Fibroblast of skin of left quadriceps (primary cell): Measurements from ENCODE around the gene INTS15.
"Not testable (repeated sequence)": the region's sequence is repeated elsewhere in the genome, so short reads cannot be mapped to it uniquely, and the experiment has no call there.

ENCODE experiments used
- DNase-seq, 2 experiments: peaks; one replicate each; pipeline ENCODE4 v3.0.0-alpha.2; 2013; ENCODE audit warnings: low read depth in 2 of 2

The INTS15 gene

DNA sequence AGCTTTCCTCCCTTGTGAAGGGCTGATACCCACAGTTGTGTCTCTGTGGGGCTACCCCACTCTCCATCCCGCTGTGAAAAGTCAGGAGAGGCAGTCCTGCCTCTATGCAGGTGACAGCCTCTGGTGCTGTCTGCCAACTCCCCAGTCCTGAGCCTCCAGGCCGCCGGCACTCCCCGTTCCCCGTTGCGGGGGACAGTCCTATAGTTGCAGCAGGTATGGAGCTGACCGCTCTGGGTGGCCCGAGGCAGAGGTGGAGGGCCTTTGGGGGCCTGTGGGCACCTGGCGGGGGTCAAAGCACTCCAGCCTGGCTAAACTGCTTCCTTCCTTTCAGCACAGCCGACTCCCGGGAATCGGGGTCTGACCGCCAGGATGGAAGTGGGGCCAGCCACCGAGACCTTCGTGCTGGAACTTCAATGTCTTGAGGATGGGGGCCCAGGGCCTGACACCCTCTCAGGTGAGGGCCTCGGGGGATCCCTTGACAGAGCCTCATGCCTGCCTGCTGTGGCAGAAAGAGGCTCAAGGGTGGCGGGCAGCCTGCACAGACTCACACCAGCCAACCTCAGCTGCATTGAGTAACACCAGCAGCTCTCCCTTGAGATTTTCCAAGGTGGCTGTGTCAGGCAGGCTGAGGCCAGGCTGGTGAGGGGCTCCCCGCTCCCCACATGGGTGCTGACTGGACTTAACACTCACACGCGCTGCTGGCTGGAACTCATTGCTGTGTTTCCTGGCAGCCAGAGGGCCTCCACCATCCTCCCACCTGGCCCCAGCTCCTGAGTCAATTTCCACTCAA lies 27.2 kb downstream of the INTS15 start:
- no peak for DNase-seq

DNA sequence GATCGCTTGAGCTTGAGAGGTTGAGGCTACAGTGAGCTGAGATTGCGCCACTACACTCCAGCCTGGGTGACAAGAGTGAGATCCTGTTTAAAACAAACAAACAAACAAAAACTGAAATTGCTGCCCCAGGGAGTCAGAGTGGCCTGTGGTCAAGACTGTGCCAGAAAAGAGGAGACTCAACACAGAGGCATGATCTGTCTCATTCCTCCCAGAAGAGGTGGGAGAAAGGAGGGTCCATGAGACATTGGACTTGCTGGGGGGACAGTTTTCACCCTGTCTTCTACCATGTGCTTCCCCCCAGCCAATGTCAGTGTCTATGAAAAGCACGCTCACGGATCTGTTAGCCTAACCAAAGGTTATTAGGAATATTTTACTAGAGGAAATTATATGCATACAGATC lies 28.8 kb downstream of the INTS15 start:
- DNase-seq, result no peak

DNA sequence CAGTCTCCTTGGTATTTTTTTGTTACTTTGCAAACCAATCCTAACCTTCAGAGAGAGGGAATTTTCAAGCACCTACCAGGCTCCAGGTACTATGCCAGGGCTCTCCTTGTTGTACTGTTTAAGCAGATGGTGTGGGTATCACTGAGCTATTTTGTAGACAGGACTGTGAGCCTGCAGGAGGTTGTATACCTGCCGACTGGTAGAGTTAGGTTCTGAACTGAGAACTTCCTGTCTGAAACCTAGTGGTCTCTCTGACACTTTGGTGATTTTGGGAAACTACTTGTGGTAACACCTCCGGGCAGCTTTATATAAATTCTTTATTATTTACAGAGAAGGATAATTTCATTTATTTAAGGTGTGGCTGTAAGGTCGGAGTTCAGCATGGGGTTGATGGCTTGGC lies 30.1 kb downstream of the INTS15 start:
- no peak for DNase-seq

DNA sequence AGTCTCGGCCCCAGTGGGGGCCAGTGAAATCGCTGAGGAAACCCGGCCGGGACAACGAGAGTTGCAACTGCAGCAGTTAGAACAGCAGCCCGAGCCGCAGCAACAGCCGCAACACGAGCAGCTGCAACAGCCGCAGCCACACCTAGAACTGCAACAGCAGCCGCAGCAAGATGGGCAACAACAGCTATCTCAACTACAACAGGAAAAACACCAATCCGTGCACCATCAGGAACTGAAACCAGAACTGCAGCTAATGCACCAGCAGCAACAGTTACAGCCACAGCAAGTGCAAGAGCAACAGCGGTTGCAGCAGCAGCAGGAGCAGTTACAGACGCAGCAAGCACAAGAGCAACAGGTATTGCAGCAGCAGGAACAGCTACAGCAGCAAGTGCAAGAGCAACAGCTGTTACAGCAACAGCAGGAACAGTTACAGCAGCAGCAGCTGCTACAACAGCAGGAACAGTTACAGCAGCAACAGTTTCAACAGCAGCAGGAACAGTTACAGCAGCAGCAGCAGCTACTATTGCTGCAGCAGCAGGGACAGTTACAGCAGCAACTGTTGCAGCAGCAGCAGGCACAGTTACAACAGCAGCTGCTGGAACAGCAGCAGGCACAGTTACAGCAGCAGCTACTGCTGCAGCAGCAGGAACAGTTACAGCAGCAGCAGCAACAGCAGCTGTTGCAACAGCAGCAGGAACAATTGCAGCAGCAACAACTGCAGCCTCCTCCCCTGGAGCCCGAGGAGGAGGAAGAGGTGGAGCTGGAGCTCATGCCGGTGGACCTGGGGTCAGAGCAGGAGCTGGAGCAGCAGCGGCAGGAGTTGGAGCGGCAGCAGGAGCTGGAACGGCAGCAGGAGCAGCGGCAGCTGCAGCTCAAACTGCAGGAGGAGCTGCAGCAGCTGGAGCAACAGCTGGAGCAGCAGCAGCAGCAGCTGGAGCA lies 31.6 kb downstream of the INTS15 start:
- DNase-seq, result no peak

DNA sequence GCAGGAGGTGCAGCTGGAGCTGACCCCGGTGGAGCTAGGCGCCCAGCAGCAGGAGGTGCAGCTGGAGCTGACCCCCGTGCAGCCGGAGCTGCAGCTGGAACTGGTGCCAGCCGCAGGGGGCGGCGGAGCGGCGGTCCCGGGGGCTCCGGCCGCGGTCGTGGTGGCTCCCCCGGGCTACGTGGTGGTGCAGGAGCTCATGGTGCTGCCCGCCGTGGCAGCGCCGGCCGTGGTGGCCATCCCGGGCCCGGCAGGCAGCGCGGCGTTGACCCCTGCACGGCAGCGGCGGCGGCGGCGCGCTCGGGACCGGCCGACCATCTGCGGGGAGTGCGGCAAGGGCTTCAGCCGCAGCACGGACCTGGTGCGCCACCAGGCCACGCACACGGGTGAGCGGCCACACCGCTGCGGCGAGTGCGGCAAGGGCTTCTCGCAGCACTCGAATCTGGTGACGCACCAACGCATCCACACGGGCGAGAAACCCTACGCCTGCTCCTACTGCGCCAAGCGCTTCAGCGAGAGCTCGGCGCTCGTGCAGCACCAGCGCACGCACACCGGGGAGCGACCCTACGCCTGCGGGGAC lies 32.4 kb downstream of the INTS15 start:
- no peak for DNase-seq

DNA sequence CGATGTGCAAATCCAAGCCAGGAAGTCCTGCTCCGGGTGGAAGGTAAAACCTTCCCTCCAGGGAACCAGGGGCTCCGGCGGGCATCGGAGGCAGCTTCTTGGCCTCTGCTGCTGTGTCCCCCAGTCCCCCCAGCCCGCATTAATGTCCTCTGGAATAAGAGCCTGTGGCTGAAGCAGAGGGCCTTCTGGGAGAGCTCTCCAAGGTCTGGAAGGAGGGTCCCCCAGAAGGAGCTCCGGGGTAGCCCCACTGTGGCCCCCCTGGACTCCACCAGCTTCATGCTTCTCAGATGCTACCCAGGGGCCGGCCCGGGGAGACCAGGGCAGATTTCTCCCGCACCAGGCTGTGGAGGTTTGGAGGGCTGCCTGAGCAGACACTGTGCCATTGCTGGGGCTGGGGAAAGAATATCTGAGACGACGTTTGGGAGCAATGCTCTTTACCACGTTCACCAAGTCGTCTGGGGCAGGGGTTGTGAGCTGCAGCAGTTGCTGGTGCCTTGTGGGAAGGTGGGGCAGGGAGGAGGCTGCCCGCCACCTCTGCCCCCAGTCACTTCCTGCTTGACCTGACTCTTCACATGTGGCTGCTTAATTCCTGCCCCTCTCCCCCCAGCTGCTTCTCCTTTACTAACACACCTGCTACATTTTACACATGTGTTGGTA lies 33.9 kb downstream of the INTS15 start:
- no peak for DNase-seq

DNA sequence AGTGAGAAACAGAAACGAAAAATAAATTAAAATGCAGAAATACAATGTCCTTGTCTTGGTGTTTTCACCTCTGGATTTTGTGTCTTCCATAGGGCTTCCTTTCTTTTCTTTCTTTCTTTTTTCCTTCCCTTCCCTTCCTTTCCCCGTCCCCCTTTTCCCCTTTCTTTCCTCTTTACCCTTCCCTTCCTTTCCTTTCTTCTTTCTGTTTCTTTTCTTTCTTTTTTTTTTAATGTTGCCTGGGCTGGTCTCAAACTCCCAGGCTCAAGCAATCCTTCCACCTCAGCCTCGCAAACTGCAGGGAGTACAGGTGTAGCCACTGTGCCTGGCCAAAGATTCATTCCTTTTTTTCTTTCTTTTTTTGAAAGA lies 34.4 kb downstream of the INTS15 start:
- no peak for DNase-seq

DNA sequence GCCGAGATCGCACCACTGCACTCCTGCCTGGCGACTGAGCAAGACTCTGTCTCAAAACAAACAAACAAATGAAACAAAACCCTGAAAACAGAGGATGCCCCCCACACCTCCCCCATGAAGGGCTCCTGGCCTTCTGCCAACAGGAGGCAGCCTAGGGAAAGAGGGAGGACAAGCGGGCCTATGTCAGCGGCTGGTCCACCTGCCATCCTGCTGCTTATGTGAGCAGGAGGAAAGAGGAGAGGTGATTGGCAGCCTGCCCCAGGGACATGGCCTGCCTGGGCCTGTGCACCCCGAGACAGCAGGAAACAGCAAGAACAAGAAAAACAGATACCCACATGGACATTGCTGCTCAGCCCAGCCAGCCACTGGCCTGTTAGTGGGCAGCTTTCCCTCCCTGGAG lies 38.2 kb downstream of the INTS15 start:
- no peak for DNase-seq

DNA sequence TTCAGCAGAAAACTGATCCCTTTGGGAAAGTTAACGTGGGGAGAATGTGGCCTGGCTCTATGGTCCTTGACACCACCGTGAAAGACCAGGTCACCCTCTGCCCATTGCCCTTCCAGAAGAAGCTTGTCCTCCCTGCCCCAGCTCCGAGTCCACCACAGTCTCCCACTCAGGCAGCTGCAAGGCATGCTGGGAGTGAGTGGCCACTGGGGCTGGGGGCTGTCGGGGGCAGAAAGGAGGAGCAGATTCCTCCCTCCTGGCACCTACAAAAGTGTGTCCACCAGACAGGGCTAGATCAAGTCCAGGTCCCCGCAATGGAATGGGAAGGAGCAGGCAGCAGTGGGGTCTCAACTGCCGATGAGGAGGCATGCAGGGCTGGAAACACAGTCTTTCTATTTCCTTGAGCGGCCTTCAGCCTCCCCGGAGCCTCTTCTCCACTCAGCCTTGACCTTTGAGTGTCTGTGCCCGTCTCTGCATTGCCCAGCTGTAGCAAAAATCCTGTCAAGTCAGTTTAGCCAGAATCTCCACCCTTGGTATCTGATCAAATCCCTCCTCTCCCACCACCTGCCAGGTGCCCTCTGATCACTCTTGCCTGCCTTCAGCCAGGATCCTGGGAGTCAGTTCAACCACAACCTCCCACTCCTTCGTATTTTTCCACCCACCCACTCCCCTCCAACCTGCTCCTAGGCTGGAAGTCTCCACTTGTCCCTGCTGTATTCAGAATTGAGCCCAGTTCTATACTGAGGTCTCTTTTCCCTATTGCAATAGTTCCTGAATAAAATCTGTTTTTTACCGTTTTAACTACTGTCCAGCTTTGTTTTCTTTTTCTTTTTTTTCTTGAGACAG lies 40.4 kb downstream of the INTS15 start:
- no peak for DNase-seq

DNA sequence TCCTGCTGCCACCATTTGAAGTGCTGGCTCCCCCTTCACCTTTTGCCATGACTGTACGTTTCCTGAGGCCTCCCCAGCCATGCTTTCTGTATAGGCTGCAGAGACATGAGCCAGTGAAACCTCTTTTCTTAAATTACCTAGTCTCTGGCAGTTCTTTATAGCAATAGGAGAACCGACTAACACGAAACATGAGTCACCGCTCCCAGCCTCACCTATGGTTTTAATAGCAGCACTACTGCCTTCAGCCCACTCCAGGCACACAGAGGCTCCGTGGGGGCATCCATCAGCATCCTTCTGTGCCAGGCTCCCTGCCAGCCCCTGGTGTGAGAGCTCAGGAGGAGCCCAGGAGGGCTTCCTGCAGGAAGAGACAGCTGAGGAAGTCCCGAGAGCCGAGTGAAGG lies 41.8 kb downstream of the INTS15 start:
- DNase-seq, result no peak

DNA sequence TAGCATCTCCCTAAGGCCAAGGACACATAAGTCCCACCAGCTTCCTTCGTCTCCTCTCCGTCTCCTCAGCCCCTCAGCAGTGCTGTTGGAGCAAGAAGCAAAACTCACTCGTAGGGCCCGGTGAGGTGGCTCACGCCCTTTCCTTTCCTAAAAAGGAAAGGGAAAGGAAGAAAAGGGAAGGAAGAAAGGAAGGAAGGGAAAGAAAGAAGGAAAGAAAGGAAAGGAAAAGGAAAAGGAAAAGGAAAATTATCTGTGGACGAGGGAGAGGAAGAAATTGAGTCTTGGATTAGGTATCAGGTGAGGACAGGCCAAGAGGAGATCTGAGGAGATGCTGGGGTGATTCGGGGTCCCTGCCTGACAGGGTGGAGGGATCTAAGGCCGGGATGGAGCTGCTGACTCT lies 44.2 kb downstream of the INTS15 start:
- no peak for DNase-seq

DNA sequence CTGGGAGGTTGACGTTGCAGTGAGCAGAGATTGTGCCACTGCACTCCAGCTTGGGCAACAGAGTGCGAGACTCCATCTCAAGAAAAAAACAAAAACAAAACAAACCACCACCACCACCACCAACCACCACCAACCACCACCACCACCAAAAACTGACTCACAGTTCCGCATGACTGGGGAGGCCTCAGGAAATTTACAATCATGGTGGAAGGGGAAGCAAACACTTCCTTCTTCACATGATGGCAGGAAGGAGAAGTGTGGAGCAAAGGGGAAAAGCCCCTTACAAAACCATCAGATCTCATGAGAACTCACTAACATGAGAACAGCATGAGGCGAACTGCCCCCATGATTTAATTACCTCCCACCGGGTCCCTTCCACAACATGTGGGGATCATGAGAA lies 45.1 kb downstream of the INTS15 start:
- not testable (repeated sequence) for DNase-seq

DNA sequence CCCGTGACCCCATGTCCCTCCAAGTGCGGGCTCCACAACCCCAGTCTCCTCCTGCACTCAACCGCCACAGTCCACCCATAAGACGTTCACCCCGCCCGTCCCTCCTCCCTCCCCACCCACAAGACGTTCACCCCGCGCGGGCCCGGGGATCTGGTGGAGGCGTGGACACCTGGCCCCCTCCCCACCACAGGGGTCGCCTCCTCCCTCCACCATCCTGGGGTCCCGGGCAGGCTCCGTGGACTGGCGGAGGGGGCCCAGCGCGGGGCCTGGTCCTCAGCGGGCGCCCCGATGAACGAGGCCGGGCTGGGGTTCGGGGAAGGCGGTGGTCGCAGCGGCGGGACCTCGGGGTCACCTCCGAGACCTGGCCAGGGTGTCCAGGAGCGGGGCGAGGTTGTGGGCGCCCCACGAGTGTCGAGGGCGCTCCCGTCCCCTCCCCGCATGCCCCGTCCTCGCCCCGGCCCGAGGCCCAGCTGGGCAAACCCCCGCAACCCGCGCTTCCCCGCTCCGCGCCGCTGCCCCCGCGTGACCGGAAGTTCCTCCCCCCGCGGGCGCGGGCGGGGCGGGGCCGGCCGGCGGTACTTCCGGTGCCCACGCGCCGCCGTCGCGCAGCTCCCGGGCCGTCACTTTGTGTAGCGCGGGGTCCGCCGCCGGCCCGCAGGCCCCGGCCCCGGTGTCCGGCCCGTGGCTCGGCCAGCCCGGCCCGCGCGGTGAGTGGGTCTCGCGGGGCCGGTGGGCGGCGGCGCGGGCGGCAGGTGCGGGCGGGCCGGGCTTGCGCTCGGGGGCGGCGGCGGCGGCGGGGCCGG lies 47.1 kb downstream of the INTS15 start, which contains the start of gene ZNF316:
Gene ZNF316 (plus strand): TSS at position 578 of the 803 bp plus-strand sequence. CDS start 5,092 bp downstream, outside the sequence.
- peak in 1 of 2 experiments; percentile 15 for DNase-seq

DNA sequence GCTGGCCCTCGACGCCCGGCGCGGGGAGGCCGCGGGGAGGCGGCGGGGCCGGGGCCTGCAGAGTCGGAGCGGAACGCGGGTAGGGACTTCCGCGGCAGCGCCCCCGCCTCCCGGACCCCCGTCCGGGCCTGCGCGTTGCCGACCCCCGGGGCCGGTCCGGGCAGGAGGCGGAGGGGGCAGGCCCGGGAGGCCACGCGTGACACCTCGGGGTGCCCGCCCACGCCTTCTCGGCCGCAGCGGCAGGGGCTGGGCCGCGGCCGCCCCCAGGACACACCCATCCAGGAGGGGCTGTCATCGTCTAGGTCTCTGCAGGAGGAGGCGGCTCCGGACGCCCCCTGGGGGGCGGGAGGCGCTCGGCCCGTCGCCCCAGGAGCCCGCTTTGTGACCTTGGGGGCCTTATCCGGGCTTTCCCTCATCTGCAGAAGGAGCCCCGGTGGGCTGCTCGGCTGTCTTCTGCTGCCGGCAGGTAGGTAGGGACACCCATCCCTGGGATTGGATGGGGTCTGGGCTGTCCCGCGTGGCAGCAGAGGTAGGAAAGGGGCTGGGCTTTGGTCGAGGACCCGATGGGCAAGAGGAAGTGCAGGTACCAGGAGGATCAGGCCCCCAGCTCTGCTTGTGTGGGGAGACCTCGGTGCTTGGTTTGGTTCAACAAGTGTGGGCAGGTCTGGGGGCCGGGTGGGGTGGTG lies 47.9 kb downstream of the INTS15 start:
- DNase-seq, result no peak

DNA sequence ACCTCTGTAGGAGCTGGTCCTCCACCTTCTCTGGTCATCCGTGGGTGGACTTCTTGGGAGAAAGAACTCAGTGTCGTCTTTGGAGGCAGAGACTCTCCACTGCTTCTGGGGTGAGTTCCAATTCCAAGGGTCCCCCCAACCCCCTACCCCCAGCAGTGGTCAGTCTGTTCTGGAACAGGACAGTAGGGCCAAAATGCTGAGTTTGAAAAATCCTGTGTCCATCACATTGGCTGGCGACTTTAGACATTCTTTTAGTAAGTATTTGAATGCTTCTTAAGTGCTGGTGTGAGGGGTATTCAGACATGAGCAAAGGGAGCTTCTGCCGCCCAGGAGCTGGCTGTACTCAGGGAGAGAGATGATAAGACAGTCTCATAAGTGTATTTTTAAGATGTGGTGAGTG lies 49.2 kb downstream of the INTS15 start:
- no peak for DNase-seq

DNA sequence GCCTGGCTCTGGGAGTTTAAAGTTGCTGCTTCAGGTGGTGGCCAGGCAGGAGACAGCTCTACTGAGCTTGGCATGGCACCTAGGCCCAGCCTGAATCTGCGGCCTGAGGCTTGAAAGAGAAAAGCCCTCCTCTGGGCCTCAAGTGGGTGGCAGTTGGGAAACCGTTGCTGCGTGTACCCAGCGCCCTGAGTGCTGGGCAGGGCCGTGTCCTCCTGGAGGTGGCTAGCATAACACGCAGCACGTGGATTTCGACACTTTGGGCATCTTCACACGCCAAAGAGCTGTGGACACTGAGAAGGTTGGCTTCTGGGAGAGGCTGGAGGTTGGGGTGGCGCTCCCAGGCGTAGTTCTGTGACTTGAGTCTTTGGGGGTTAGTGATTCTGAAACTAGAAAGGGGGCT lies 49.8 kb downstream of the INTS15 start:
- DNase-seq, result no peak

DNA sequence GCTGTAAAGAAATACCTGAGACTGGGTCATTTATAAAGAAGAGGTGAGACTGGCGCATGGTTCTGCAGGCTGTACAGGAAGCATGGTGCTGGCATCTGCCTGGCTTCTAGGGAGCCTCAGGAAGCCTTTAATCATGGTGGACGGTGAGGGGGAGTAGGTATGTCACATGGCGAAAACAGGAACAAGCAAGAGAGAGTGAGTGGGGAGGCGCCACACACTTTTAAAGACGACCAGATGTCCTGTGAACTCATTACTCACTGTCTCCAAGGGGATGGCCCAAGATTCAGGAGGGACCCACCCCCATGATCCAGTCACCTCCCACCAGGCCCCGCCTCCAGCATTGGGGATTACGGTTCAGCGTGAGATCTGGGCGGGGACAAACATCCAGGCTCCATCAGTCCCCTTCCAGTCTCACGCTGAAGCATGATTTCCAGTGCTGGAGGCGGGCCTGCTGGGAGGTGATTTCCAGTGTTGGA lies 50.5 kb downstream of the INTS15 start:
- DNase-seq, result peak in 1 of 2 experiments; percentile 8

DNA sequence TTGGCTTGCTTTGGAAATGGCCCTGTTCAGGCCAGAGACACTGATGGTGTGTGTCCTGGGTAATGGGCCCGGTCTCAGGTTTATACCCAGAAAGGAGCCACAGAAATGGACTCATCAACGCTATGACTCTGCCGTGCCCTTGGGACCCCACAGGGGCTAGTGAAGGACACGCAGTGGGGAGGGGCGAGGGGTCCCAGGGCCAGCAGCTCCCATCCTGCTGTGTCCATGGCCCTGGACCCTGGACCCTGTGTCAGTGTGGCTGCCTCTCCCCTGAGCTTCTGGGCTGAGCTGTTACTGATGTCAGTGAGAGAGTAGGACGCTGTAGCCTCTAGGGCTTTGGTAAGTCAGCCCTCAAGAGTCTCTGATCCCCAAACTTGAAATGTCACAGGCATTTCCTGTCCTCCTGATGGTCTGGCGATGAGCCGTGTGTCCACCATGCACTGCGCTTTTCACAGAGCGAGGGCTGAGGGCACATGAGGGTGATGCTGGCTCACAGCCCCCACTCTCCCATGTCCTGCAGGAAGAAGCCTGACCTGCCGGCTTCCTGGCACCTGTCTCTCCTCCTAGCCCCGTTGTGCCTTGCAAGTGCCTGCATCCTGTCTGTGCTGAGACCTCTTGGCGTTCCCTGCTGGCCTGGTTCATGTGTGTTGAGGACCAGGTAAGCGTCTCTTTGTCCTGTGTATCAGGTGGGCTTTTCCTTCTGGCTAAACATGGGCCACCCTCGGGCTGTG lies 51.6 kb downstream of the INTS15 start:
- no peak for DNase-seq
